Stimulated activated CD4-positive, alpha-beta T cell treated with anti-CD3 and anti-CD28 coated beads, Interleukin-15, amount 100 ng/mL, for 24 hours (primary cell): ENCODE results near the gene TNFAIP8L1.

Experiments used
- DNase-seq: peaks from one replicate; pipeline ENCODE4 v3.0.0-alpha.2; 2020

TNFAIP8L1 gene

DNA sequence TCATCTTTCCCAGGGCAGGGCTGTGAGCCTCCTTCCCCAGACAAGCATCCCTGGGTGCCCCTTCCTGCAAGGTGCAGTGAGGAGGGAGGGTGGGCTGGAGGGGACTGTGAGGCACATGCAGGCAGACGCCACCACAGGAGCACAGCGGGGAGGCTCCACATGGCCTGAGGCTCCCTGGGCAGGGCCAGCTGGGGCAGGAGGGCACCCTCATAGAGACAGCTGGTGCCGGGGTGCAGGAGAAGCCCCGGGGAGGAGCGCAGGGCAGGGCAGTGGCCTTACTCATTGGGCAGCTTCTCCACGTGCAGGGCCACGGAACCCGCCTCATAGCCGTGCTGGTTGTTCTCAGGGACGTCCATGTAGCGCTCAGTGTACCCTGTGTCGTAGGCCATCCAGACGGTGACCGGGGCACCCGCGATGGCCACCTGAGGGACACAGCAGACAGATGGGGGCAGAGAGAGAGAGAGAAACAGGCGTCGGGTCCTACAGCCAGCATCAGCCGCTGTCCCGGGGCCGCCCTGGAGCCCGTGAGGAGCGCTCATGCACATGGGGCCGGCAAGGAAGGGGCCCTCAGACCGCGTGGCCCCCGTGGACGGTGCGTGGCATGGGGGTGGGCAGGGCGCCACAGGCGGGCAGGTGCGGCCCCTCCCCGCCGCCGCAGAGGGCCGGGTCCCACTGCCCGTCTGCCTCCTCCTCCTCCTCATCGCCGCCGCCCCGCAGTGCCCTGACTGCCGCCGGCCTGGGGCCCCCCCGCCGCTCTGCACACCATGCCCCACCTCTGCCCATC, 43.3 kb downstream of the TNFAIP8L1 start:
- DNase-seq: no peak

DNA sequence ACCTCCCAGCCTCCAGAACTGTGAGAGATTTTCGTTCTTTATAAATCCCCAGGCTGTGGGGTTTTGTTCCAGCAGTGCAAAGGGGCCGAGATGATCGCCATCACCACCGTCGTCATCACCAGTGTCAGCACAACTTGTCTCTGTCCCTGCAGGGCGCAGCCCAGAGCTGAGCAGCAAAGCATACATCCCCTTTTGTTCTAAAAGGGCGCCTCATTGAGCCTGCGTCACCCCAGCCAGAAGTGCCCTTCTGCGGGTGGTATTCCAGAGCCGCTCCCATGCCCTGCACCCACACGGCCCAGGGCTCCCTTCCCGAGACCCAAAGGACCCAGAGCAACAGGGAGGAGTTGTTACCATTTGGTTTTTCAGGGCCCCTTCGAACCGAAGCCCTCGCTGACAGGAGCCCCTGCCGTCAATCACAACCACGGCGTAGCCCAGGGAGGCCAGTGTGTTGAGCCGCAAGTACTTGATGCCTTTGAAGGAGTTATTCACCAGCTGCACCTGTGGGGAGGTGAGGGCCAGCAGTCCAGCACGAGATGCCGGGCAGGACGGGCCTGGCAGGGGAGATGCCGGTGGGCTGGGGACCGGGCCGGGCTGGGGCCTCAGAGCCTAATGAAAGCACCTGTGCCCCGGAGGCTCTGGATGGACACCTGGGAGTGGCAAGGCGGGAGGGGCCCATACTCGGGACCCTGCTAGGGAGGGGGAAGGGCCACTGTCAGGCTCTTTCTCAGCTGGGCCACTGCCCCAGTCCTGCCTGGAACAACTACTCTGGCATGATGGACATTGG, 45.2 kb downstream of the TNFAIP8L1 start:
- DNase-seq: no peak

DNA sequence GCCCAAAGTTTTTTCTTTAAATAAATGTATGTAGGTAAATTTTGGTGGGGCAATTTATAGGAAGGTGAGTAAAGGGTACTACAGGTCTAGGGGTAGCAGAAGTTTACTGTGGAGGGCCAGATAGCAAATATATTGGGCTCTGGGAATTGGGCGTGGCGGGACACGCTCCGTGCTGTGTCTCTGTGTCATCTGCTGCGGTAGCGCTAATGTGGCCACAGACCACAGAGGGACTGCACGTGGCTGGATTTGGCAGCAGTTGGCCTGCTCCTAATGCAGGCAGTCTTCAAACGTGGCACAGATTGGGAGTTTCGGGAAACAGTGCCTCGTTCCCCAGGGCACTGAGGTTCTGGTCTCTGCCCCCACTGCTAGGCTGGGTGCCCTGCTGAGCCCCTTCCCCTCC, 47.4 kb downstream of the TNFAIP8L1 start:
- DNase-seq: no peak

DNA sequence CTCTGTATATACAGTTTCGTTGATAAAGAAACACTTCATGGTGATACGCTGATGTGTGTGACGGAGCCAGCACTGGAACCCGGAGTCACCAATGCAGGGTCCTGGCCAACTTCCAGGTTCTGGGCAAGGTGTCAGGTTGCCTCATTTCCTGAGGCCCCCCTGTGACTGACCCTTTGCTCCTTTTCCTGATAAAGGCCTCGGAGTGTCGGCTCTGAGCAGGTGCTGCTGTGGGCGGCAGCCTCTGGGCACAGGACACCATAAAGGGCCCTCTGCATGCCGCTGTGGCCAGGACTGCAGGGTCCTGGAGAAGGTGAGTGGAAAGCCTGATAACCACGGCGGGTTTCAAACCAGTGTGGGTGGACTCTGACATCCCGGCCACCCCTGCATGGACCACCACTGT, 48.1 kb downstream of the TNFAIP8L1 start:
- no peak for DNase-seq

DNA sequence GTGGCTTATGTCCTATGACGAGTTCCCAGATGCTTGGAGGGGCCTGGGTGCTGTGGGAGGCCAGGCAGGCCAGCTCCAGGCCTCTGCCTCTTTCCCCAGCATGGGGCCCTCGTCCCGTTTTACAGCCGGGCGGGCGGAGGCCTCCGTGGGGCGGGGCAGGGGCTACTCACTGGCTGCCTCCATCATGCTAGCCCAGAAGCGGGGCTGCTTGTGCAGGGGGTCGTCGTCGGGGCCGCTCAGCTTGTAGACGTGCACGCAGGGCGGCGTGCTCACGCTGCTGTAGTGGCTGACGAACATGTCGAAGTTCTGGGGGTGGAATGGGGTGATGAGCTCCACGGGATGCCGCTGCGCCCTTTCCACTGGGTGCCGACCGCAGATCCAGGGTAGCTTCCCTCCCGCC, 49.3 kb downstream of the TNFAIP8L1 start:
- no peak for DNase-seq

DNA sequence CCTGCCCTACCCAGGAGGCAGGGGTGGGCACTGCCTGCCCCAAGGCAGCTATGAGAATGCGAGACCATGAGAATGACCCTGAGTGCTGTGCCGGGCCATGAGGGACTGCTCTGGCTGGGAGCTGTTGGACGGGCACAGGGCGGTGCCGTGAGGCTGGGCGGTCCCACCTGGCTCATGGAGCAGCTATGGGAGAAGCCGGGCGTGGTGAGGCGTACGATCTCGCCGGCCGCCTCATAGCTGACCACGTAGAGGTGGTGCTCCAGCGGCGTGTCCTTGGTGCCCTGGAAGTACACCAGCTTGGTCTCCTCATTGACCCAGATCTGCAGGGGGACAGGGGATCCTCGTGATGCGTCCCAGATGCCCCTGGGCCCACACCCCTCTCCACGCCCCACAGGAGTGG, 50.1 kb downstream of the TNFAIP8L1 start:
- DNase-seq: no peak

DNA sequence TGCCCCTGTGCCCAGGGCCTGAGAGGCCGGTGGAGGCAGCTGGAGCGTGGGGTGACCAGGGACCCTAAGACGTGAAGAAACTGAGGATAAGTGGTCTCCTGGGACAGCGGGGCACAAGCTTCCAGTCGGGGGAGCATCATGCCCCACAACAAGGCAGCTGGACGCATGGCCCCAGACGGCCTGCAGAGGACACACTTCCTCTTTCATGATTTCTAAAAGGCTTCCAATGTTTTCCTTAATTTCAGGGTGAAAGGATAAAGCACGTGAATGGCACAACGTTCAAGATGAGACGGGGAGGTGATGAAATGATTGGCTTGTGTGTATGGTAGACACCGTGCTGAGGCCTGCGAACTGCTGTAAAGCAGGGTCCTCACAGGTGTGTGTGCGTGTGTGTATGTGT, 51.0 kb downstream of the TNFAIP8L1 start:
- no peak for DNase-seq

DNA sequence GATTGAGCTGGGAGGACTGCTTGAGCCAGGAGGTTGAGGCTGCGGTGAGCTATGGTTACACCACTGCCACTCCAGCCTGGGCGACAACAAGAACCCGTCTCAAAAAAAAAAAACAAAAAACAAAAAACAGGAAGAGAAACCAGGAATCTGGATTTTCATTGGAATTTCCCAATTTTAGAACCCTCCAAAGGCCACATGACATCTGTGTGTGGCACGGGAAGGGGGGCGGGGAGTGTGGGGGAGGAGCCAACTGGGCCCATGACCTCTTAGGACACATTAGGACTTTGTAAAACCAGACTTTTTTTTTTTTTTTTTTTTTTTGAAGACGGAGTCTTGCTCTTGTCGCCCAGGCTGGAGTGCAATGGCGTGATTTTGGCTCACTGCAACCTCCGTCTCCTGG, 52.1 kb downstream of the TNFAIP8L1 start:
- no peak for DNase-seq

DNA sequence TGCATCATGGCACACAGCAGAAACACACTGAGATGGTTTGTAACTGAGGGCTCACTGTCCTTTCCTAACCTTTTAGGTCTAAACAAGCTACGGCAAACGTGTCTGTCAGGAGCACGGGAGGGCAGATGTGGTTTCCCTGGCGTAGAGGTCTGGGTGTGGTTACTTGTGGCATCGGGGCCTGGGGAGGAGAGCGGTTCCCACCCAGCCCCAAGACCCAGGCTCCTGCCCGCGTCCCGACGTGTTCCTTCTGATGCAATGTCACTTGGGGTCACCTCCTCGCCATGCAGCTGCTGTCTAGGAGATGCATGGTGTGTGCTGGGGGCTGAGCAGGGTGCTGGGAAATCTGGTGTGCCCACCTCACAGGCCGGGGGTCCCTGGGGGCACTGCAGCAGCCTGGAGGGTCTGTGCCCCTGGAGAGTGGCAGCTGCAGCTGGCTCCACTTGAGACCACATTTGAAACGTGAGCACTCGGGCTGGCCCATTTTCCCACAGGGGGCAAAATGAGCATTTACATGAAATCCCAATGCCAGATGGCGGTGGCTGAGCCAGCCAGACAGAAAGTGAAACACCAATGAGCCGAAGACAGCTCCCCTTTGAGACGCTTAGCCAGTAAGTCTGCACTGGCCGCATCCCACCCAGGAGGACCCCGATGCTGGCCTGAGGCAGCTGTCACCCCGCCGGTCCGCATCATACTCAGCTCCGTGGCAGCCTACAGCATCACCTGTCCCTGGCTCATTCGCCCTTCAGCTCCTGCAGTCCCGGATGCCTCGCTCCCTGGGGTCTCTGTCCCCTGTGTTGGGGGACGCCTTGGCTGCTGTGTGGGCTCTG, 53.1 kb downstream of the TNFAIP8L1 start:
- DNase-seq: no peak

DNA sequence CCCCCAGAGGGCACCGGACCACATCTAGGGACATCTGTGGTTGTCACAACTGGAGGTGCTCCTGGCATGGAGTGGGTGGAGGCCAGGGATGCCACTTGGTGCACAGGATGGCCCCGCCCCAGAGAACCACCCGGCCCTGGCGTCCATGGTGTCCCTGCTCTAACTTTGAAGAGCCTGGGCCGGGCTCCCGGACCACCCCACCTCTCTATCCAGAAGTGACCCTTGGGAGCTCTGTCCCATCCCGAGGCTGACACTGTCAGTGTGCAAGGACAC, 53.7 kb downstream of the TNFAIP8L1 start:
- no peak for DNase-seq

DNA sequence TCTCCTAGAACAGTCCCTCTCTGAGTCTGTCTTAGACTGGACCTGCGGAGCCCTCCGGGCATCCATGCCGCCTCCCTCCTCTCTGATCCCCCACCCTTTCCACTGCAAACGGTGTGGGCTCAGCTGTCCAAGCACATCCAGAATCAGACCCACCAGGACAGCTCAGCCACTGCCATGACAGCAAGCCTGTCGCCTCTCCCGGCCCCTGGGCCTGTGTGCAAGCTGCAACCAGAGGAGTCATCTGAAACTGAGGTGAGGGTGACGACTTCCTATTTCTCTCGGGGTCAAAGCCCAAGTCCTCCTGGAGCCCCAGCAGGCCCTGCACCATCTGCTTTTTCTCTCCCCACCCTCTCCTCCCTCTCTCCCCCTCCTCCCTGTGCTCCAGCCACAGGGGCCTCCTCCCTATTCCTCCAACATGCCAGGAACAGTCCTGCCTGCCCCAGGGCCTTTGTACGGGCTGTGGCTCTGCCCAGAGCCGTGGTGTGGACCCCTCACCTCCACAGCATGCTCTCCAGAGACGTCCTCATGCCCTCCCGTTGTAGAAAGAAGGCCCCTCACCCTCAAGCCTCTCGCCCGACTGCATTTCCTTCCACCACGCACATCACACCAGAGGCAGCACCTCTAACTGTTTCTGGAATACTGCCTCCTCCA, 54.3 kb downstream of the TNFAIP8L1 start:
- no peak for DNase-seq

DNA sequence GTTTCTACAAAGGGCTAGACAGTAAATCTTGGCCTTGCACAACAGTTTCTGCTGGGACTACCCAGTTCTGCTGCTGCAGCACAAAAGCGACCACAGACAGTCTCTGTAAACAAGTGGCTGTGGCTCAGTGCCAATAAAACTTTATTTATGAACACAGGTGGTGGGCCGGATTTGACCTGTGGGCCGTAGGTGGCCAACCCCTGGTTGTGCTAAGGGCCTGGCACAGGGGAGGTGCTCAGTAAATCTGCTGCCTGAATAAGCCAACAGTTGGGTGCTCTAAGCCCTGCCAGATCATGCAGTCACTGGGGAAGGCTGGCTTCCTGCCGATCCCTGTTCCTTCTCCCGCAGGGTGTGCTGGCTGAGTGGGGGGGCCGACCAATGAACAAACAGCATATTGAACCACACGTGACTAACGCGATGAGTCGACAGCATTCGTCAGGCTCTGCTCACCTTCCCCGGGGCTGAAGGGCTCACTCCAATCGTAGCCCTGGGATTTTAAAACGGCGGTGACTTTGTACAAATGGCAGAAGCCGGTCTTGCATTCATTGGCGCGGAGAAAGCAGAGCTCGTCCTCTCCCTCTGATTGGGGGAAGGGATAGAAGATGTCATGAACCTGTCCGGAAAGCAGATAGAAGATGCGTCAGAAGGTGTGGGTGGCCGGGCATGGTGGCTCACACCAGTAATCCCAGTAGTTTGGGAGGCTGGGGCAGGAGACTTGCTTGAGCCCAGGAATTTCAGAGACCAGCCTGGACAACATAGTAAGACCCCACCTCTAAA, 55.1 kb downstream of the TNFAIP8L1 start:
- no peak for DNase-seq

DNA sequence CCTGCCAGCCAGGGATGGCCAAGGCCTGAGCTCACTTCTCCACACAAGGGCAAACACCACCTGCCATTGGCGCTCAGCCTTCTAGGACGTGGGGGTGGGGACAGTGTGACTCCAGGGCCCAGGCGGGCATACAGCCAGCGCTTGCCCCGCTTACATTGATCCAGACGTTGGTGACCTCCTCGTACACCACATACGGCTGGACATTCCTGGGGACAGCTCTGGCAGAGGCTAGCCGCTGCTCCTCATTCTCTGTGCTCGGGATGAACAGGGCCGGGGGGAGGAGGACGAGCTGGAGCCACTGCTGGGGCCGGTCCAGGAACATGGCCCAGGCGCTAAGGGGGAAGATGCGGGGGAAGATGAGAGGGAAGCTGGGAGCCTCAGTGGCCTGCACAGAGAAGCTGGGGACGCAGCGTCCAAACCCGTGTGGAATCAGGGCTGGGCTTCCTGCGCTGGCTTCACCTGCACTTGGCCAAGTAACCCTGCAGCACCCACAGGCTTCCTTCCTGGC, 56.0 kb downstream of the TNFAIP8L1 start:
- no peak for DNase-seq

DNA sequence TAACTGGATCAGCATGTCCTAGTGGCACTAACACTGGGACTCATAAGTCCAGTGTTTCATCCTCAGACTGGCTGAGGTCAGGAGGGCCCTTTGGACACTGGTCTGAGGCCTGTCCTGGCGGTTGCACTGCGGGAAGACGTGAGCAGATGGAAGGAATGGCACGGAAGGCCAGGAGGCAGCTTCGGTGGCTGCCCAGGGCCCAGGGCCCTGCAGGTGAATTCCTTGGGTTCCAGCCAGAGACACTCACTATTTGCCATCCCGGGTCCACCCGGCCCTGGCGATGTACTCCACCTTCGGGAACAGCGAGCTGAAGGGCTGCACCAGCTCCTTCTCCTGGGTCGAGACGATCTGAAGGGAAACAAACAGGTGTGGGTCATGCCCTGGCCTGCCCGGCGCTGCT, 58.0 kb downstream of the TNFAIP8L1 start:
- DNase-seq: no peak

DNA sequence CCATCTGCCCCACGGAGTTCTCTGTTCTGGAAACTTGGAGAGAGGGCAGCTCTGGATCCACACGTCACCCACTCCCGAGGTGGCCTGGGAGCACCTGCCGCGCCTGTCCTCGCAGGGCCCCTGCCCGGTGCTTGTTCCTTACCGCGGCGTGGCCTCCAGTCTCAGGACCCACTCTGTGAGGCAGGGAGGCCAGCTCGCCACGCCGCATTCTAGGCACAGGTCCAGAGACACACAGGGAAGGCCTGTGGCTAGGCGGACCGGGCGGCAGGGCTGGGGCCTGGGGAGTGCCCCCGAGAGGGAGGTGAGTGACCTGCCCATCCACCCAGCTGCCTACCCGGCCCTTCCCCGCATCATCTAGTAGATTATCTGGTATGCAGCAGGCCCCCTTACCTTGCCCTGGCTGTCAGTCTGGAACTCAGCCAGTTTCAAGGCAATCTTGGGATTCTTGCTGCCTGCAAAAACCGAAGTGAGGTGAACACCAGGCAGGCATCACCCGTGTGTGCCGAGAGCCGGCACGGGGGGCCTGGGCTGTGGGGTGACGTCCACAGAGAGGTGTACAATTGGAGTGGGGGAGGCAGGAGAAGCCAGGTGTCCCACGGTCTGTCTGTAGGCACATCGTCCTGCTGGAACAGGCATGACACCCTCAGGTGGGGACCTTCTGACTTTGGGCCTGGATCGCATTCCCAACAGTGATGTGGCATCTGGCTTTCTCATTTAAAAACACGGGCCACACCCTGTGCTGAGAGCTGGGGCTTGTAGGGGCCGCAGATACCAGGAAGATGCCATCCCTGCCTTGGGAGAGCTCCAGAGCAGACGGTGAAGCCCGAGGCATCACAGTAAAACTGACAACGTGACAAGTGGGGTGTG, 60.7 kb downstream of the TNFAIP8L1 start:
- DNase-seq: no peak

DNA sequence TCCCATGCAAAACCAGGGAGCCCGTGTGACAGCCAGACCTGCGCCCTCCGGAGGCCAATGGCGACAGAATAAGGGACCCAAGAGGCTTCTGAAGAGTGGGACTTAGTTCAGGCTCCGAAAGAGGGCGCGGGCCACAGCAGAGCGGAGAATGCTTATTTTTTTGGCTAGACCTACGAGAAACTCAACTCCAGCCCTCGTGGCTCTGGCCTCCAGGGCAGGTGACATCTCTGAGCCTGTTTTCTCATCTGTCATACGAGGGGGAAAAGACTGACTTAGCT, 61.3 kb downstream of the TNFAIP8L1 start:
- DNase-seq: no peak

DNA sequence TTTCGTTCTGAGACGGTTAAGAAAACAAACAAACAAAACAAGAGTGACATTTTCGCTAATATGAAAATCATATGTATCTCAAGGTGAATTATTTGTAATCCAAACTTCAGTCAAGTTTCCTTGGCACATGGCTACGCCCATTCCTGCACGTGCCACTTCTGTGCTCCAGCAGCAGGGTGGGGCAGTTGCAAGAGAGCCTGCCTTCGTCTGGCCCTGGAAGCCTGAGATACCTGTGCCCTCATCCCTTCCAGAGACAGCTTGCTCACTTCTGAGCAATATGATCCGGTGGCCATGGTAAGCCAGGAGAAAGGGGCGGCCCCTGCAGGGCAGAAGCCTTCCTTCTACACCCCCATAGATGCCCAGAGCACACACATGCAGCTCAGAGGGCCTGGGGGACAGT, 62.2 kb downstream of the TNFAIP8L1 start:
- no peak for DNase-seq

DNA sequence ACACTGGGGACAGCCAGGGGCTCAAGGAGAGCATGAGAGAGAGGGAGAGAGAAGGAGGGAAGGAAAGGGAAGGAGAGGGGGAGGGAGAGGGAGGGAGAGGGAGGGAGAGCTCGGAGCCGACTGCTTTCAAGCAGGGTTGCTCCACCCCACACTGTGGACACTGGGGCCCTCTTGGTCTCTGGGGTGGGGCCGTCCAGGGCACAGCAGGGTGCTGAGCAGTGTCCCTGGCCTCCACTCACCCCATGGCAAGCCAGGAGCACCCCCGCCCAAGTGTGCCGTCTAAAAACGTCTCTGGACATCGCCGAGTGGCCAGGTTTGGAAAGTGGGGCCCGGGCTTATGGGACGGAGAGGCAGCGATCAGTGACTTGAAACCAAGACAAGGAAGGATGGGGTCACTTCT, 63.4 kb downstream of the TNFAIP8L1 start:
- DNase-seq: no peak

DNA sequence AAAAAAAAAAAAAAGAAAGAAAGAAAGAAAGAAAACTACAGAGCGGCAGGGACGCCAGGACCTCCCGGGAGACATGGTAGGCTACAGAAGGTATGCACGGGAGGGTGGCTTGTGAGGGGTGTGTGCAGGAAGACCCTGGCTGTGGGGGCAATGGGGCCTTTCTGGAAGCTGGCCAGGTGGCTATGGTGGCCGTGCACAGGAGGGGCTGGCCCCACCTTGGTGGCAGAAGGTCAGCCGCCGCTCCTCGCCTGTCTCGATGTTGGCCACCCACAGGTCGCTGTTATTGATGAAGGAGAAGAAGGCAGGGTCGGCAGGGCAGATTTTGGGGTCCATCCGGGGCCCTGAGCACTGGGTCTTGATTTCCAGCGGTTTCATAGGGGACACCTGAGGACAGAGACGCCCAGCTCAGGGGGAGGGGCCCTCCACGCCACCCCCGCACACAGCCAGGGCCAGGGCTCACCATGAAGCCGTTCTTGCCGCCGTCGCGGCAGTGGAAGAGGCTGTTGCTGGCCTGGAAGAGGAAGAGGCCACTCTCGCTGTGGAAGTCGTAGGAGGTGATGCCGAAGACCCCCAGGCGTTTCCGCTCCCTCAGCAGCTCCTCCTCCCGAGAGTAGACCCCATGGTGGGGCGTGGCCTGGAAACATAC, 64.5 kb downstream of the TNFAIP8L1 start:
- DNase-seq: no peak

DNA sequence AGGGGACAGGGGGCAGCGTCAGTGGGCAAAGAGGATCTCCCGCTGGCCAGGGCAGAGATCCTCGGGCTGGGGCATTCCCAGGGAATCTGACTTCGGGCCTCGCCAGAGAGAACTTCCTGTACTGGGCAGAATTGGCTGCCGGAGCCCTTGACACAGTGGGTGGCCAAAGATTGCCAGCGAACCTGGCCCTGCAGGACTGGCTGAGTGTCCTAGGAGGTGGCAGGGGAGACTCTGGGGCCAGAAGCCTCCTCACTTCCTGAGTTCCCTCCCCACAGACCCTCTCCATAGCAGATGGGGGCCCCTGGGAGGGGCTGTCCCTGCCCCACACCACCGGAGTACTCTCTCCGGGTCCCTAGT, 65.0 kb downstream of the TNFAIP8L1 start:
- no peak for DNase-seq
